ENCODE measurements around the gene NEDD4L. TPM values are rescaled to one million over a fixed set of nuclear protein-coding genes. Genes with fewer than 3 reads are reported as not detected.
A peak's percentile ranks its signal among the peaks of the same experiment; 100 is the strongest.

The NEDD4L gene
- total RNA-seq, 1 donor from 2014 or later = 93.9 TPM

- Histone ChIP-seq H3K4me2 (ENCODE audit: low read length) (no peak overlapping the region), H3K36me3 (ENCODE audit: insufficient read depth, low read length) (peaks cover 20% of the 10 kb centered on the region), H3K4me1 (ENCODE audit: insufficient read depth, low read length) (peaks cover 5% of the 10 kb centered on the region), H3K9me3 (ENCODE audit: insufficient read depth, low read depth, low read length) (no peaks in the 10 kb centered on the region), H2AFZ (ENCODE audit: low read depth, low read length) (no peak overlapping the region), H3K4me3 (ENCODE audit: insufficient read depth, low read depth, low read length) (no peak overlapping the region), H3K27me3 (ENCODE audit: insufficient read depth, low read length) (no peaks in the 10 kb centered on the region), H3K27ac (ENCODE audit: low read depth, low read length) (no peak overlapping the region), H3K79me2 (ENCODE audit: insufficient read depth, low read length) (no peaks in the 10 kb centered on the region), H4K20me1 (ENCODE audit: insufficient read depth, low read length) (no peaks in the 10 kb centered on the region), H3K9ac (ENCODE audit: low read length) (no peak overlapping the region)
- TF ChIP-seq EZH2 (IDR thresholded peaks at IDR 0.05; ENCODE audit: insufficient read depth, low read length) = no peak
- TF ChIP-seq CTCF (IDR thresholded peaks at IDR 0.05; ENCODE audit: insufficient read depth, low read depth, low read length) = no peak
- Mint-ChIP-seq H3K4me3 (ENCODE audit: unreplicated experiment) (no peak overlapping the region), H3K9me3 (ENCODE audit: unreplicated experiment) (no peaks in the 10 kb centered on the region), H3K36me3 (ENCODE audit: low read depth, unreplicated experiment) (peaks cover 15% of the 10 kb centered on the region), H3K27ac (ENCODE audit: unreplicated experiment) (peak overlapping the region; percentile 60), H3K27me3 (ENCODE audit: low read depth, unreplicated experiment) (no peaks in the 10 kb centered on the region), H3K4me1 (ENCODE audit: low read depth, unreplicated experiment) (peaks cover 9% of the 10 kb centered on the region)
- DNase-seq (ENCODE audit: low read depth) (no peak), FAIRE-seq (no peak)
Observed at GRCh38 chr18:58344080-58344670, 300.1 kb downstream of the NEDD4L start.

GRCh38 chr18:58344861-58345463 lies 300.9 kb downstream of the NEDD4L start:
- DNase-seq (ENCODE audit: low read depth) (no peak), FAIRE-seq (no peak)
- Histone ChIP-seq H3K27ac (ENCODE audit: low read depth, low read length) (no peak overlapping the region), H3K79me2 (ENCODE audit: insufficient read depth, low read length) (no peaks in the 10 kb centered on the region), H3K4me2 (ENCODE audit: low read length) (no peak overlapping the region), H2AFZ (ENCODE audit: low read depth, low read length) (no peak overlapping the region), H3K36me3 (ENCODE audit: insufficient read depth, low read length) (peaks cover 27% of the 10 kb centered on the region), H3K4me3 (ENCODE audit: insufficient read depth, low read depth, low read length) (no peak overlapping the region), H3K4me1 (ENCODE audit: insufficient read depth, low read length) (no peaks in the 10 kb centered on the region), H4K20me1 (ENCODE audit: insufficient read depth, low read length) (no peaks in the 10 kb centered on the region), H3K9ac (ENCODE audit: low read length) (no peak overlapping the region), H3K27me3 (ENCODE audit: insufficient read depth, low read length) (no peaks in the 10 kb centered on the region), H3K9me3 (ENCODE audit: insufficient read depth, low read depth, low read length) (no peaks in the 10 kb centered on the region)
- Mint-ChIP-seq H3K4me3 (ENCODE audit: unreplicated experiment) (no peak overlapping the region), H3K27me3 (ENCODE audit: low read depth, unreplicated experiment) (no peaks in the 10 kb centered on the region), H3K27ac (ENCODE audit: unreplicated experiment) (peak overlapping the region; percentile 63), H3K4me1 (ENCODE audit: low read depth, unreplicated experiment) (peaks cover 7% of the 10 kb centered on the region), H3K36me3 (ENCODE audit: low read depth, unreplicated experiment) (peaks cover 20% of the 10 kb centered on the region), H3K9me3 (ENCODE audit: unreplicated experiment) (no peaks in the 10 kb centered on the region)
- TF ChIP-seq CTCF (IDR thresholded peaks at IDR 0.05; ENCODE audit: insufficient read depth, low read depth, low read length) (no peak), EZH2 (IDR thresholded peaks at IDR 0.05; ENCODE audit: insufficient read depth, low read length) (no peak)

- Histone ChIP-seq H3K27me3 (ENCODE audit: insufficient read depth, low read length) (no peaks in the 10 kb centered on the region), H3K9me3 (ENCODE audit: insufficient read depth, low read depth, low read length) (no peaks in the 10 kb centered on the region), H4K20me1 (ENCODE audit: insufficient read depth, low read length) (no peaks in the 10 kb centered on the region), H3K4me1 (ENCODE audit: insufficient read depth, low read length) (no peaks in the 10 kb centered on the region), H2AFZ (ENCODE audit: low read depth, low read length) (no peak overlapping the region), H3K9ac (ENCODE audit: low read length) (no peak overlapping the region), H3K4me3 (ENCODE audit: insufficient read depth, low read depth, low read length) (no peak overlapping the region), H3K79me2 (ENCODE audit: insufficient read depth, low read length) (no peaks in the 10 kb centered on the region), H3K36me3 (ENCODE audit: insufficient read depth, low read length) (peaks cover 30% of the 10 kb centered on the region), H3K27ac (ENCODE audit: low read depth, low read length) (no peak overlapping the region), H3K4me2 (ENCODE audit: low read length) (no peak overlapping the region)
- H3K4me3 Mint-ChIP-seq (ENCODE audit: unreplicated experiment) = no peak overlapping the region
- peaks cover 22% of the 10 kb centered on the region for H3K36me3 Mint-ChIP-seq (ENCODE audit: low read depth, unreplicated experiment)
- TF ChIP-seq CTCF (IDR thresholded peaks at IDR 0.05; ENCODE audit: insufficient read depth, low read depth, low read length) (no peak), EZH2 (IDR thresholded peaks at IDR 0.05; ENCODE audit: insufficient read depth, low read length) (no peak)
- no peak overlapping the region for H3K27ac Mint-ChIP-seq (ENCODE audit: unreplicated experiment)
- H3K4me1 Mint-ChIP-seq (ENCODE audit: low read depth, unreplicated experiment) = peaks cover 7% of the 10 kb centered on the region
- FAIRE-seq = no peak
- DNase-seq (ENCODE audit: low read depth) = no peak
- no peaks in the 10 kb centered on the region for H3K27me3 Mint-ChIP-seq (ENCODE audit: low read depth, unreplicated experiment)
- no peaks in the 10 kb centered on the region for H3K9me3 Mint-ChIP-seq (ENCODE audit: unreplicated experiment)
Observed at GRCh38 chr18:58345875-58346274, 301.8 kb downstream of the NEDD4L start.
